ENCODE data around the gene HMGXB3.

HMGXB3 gene

DNA sequence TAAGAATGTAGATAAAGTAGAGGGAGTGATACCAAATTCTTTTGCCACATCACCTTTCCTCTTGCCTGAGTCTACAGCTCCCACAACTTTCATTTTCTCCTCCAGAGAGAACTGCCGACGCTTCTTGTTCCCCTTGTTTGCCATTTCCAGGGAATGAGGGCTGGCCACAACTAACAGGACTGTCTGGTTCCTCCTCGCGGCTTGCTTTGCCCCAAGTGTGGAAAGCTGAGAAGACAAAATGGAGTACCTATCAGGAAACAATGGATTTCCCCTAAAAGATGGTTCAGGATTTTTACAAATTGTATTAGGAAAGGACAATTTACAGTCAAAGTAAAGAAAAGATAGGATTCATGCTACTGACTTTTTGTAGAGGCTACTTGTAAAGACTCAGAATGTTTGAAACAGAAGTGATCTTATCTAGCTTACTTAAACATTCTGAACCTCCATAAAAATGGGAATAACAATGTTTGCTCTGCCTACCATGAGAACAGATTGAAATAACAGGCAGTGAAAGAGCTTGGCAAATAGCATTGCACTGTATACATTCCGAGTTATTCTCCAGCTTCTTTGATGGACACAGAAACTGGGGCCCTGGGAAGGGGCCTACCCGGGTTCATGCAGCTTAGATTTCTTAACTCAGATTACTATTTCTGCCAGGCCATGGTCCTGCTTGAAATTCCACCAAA is 4.2 kb upstream of the HMGXB3 start:
- Histone ChIP-seq H3K18ac (ENCODE audit: low read length) (no peak overlapping the region), H3K9me3 (replicated peaks in 1 of 2; ENCODE audit: control insufficient read depth in 2 of 2, insufficient read depth in 1 of 2, low read depth in 1 of 2, low read length in 2 of 2) (no peaks in the 10 kb centered on the region), H2BK120ac (ENCODE audit: low read depth, low read length) (no peak overlapping the region), H3K4me3 (ENCODE audit: low read length in 2 of 2) (no peak overlapping the region), H2AK5ac (ENCODE audit: low read depth, low read length) (no peak overlapping the region), H2AFZ (ENCODE audit: low read length) (no peak overlapping the region), H4K91ac (ENCODE audit: low read depth, low read length, poor library complexity) (no peak overlapping the region), H2BK15ac (ENCODE audit: low read length) (no peak overlapping the region), H2BK5ac (ENCODE audit: low read length) (no peak overlapping the region), H3K4ac (ENCODE audit: low read length) (no peak overlapping the region), H3K79me1 (ENCODE audit: low read depth, low read length) (no peaks in the 10 kb centered on the region), H3K27me3 (ENCODE audit: control insufficient read depth in 3 of 3, insufficient read depth in 3 of 3, low read depth in 1 of 3, low read length in 3 of 3) (no peaks in the 10 kb centered on the region), H4K8ac (ENCODE audit: low read depth, low read length) (no peak overlapping the region), H3K9ac (ENCODE audit: low read depth, low read length, poor library complexity) (no peak overlapping the region), H3K23ac (ENCODE audit: low read depth, low read length, poor library complexity) (no peak overlapping the region), H3K4me1 (ENCODE audit: control insufficient read depth in 2 of 2, insufficient read depth in 1 of 2, low read depth in 1 of 2, low read length in 2 of 2) (peaks cover 4 to 5% of the 10 kb centered on the region in 2 donors), H3K36me3 (replicated peaks in 1 of 2; ENCODE audit: control insufficient read depth in 2 of 2, insufficient read depth in 2 of 2, low read length in 2 of 2) (peaks cover 3 to 23% of the 10 kb centered on the region in 2 donors), H3K27ac (replicated peaks; ENCODE audit: low read length) (no peak overlapping the region), H3K14ac (ENCODE audit: low read length) (no peak overlapping the region), H3K4me2 (ENCODE audit: insufficient read depth, low read length, poor library complexity, severe bottlenecking) (no peak overlapping the region), H2BK12ac (ENCODE audit: low read length) (no peak overlapping the region)
- no CpG with 5 or more reads among the region's 6 CpGs for WGBS, 2 donors (ENCODE audit: extremely low coverage in 2 of 2, insufficient read length in 2 of 2, insufficient replicate concordance in 1 of 2)
- no peak for DNase-seq (ENCODE audit: low spot score)

DNA sequence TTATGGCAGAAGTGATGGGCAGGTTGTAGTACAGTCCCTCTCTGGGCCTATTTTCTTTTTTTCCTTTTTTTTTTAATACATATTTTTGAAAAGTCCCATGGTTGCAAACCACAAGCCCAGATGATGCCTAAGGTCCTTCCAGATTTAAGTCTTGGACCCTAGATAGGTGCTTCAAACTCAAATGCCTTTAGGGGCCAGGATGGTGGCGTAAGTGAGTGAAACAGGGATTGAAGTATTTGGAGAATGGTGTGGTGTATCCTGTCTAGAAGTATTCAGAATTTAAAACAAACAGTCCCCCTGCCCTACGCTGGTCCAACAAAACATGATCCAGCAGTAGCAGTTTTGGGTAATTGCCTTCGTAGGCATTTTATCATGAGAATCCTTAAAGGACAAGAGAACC is 2.3 kb upstream of the HMGXB3 start:
- Histone ChIP-seq H3K4ac (ENCODE audit: low read length) (no peak overlapping the region), H2AK5ac (ENCODE audit: low read depth, low read length) (no peak overlapping the region), H3K9me3 (replicated peaks in 1 of 2; ENCODE audit: control insufficient read depth in 2 of 2, insufficient read depth in 1 of 2, low read depth in 1 of 2, low read length in 2 of 2) (no peaks in the 10 kb centered on the region), H2BK120ac (ENCODE audit: low read depth, low read length) (no peak overlapping the region), H3K4me2 (ENCODE audit: insufficient read depth, low read length, poor library complexity, severe bottlenecking) (no peak overlapping the region), H3K79me1 (ENCODE audit: low read depth, low read length) (no peaks in the 10 kb centered on the region), H3K23ac (ENCODE audit: low read depth, low read length, poor library complexity) (no peak overlapping the region), H3K27ac (replicated peaks; ENCODE audit: low read length) (no peak overlapping the region), H2AFZ (ENCODE audit: low read length) (no peak overlapping the region), H2BK5ac (ENCODE audit: low read length) (no peak overlapping the region), H3K9ac (ENCODE audit: low read depth, low read length, poor library complexity) (no peak overlapping the region), H3K36me3 (replicated peaks in 1 of 2; ENCODE audit: control insufficient read depth in 2 of 2, insufficient read depth in 2 of 2, low read length in 2 of 2) (peaks cover 3 to 23% of the 10 kb centered on the region in 2 donors), H3K18ac (ENCODE audit: low read length) (no peak overlapping the region), H2BK12ac (ENCODE audit: low read length) (no peak overlapping the region), H3K4me3 (ENCODE audit: low read length in 2 of 2) (no peak overlapping the region), H4K91ac (ENCODE audit: low read depth, low read length, poor library complexity) (no peak overlapping the region), H4K8ac (ENCODE audit: low read depth, low read length) (no peak overlapping the region), H3K27me3 (ENCODE audit: control insufficient read depth in 3 of 3, insufficient read depth in 3 of 3, low read depth in 1 of 3, low read length in 3 of 3) (no peaks in the 10 kb centered on the region), H3K4me1 (ENCODE audit: control insufficient read depth in 2 of 2, insufficient read depth in 1 of 2, low read depth in 1 of 2, low read length in 2 of 2) (peaks cover 5 to 6% of the 10 kb centered on the region in 2 donors), H2BK15ac (ENCODE audit: low read length) (no peak overlapping the region), H3K14ac (ENCODE audit: low read length) (no peak overlapping the region)
- DNase-seq (ENCODE audit: low spot score): no peak
- no CpG with 5 or more reads among the region's 3 CpGs for WGBS, 2 donors (ENCODE audit: extremely low coverage in 2 of 2, insufficient read length in 2 of 2, insufficient replicate concordance in 1 of 2)

DNA sequence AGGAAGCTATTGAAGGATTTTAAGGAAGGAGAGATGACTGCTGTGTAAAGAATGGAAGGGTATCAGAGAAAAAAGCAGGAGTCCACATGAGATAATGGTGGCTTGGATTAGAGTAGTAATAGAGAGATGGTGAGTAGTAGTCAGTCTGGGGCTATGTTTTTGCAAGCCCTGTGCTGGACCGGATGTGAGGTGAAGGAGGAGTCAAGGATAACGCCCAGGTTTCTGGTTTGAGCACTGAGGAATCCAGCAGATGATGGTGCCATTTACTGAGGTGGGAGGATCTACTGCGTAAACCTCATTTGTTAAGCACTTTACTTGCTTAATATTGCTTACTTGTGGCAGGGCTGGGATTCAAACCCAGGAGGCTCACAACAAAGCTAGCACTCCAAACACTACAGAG is 1.2 kb upstream of the HMGXB3 start:
- H3K27me3 ChIP-seq (ENCODE audit: control insufficient read depth in 3 of 3, insufficient read depth in 3 of 3, low read depth in 1 of 3, low read length in 3 of 3): no peaks in the 10 kb centered on the region
- no peaks in the 10 kb centered on the region for H3K9me3 ChIP-seq (replicated peaks in 1 of 2; ENCODE audit: control insufficient read depth in 2 of 2, insufficient read depth in 1 of 2, low read depth in 1 of 2, low read length in 2 of 2)
- no peak overlapping the region for H2BK120ac ChIP-seq (ENCODE audit: low read depth, low read length)
- no peak for DNase-seq (ENCODE audit: low spot score)
- peaks cover 5 to 6% of the 10 kb centered on the region in 2 donors for H3K4me1 ChIP-seq (ENCODE audit: control insufficient read depth in 2 of 2, insufficient read depth in 1 of 2, low read depth in 1 of 2, low read length in 2 of 2)
- peaks cover 3 to 25% of the 10 kb centered on the region in 2 donors for H3K36me3 ChIP-seq (replicated peaks in 1 of 2; ENCODE audit: control insufficient read depth in 2 of 2, insufficient read depth in 2 of 2, low read length in 2 of 2)
- H2BK15ac ChIP-seq (ENCODE audit: low read length): no peak overlapping the region
- H2BK5ac ChIP-seq (ENCODE audit: low read length): no peak overlapping the region
- no peak overlapping the region for H4K8ac ChIP-seq (ENCODE audit: low read depth, low read length)
- no CpG with 5 or more reads among the region's 3 CpGs for WGBS, 2 donors (ENCODE audit: extremely low coverage in 2 of 2, insufficient read length in 2 of 2, insufficient replicate concordance in 1 of 2)
- no peak overlapping the region for H2BK12ac ChIP-seq (ENCODE audit: low read length)
- peak overlapping the region in 1 of 2 donors; percentile 63 for H3K4me3 ChIP-seq (ENCODE audit: low read length in 2 of 2)
- no peak overlapping the region for H4K91ac ChIP-seq (ENCODE audit: low read depth, low read length, poor library complexity)
- no peak overlapping the region for H2AK5ac ChIP-seq (ENCODE audit: low read depth, low read length)
- no peak overlapping the region for H3K27ac ChIP-seq (replicated peaks; ENCODE audit: low read length)
- H3K4me2 ChIP-seq (ENCODE audit: insufficient read depth, low read length, poor library complexity, severe bottlenecking): no peak overlapping the region
- no peak overlapping the region for H3K18ac ChIP-seq (ENCODE audit: low read length)
- no peak overlapping the region for H2AFZ ChIP-seq (ENCODE audit: low read length)
- H3K4ac ChIP-seq (ENCODE audit: low read length): no peak overlapping the region
- no peak overlapping the region for H3K23ac ChIP-seq (ENCODE audit: low read depth, low read length, poor library complexity)
- no peak overlapping the region for H3K9ac ChIP-seq (ENCODE audit: low read depth, low read length, poor library complexity)
- no peak overlapping the region for H3K14ac ChIP-seq (ENCODE audit: low read length)
- H3K79me1 ChIP-seq (ENCODE audit: low read depth, low read length): no peaks in the 10 kb centered on the region

DNA sequence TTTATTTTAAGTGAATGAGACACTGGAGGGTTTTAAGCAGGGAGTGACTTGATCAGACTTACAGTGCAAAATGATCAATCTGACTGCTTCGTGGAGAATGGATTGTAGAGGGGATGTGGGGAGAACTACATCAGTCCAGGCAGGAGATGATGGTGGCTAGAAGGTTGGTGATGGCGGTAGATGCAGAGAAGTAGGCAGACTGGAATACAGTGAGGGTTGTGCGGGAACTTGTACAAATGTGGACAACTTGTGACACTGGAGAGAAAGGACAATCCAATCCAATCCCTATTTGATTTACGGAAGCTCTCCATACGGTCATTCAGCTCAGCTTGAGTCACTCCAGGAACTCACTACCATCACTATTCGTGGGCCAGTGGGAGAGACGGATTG is 678 bp upstream of the HMGXB3 start:
- no peak overlapping the region for H2AK5ac ChIP-seq (ENCODE audit: low read depth, low read length)
- H3K79me1 ChIP-seq (ENCODE audit: low read depth, low read length): no peaks in the 10 kb centered on the region
- peaks cover 4 to 28% of the 10 kb centered on the region in 2 donors for H3K36me3 ChIP-seq (replicated peaks in 1 of 2; ENCODE audit: control insufficient read depth in 2 of 2, insufficient read depth in 2 of 2, low read length in 2 of 2)
- H3K27ac ChIP-seq (replicated peaks; ENCODE audit: low read length): peak overlapping the region; percentile 43
- H3K14ac ChIP-seq (ENCODE audit: low read length): no peak overlapping the region
- no peak overlapping the region for H4K8ac ChIP-seq (ENCODE audit: low read depth, low read length)
- no CpG with 5 or more reads among the region's 7 CpGs for WGBS, 2 donors (ENCODE audit: extremely low coverage in 2 of 2, insufficient read length in 2 of 2, insufficient replicate concordance in 1 of 2)
- peak overlapping the region; percentile 94 for H3K9ac ChIP-seq (ENCODE audit: low read depth, low read length, poor library complexity)
- no peak overlapping the region for H4K91ac ChIP-seq (ENCODE audit: low read depth, low read length, poor library complexity)
- H2BK12ac ChIP-seq (ENCODE audit: low read length): no peak overlapping the region
- peak overlapping the region; percentile 63 to 94 for H3K4me3 ChIP-seq (ENCODE audit: low read length in 2 of 2)
- peak overlapping the region; percentile 88 for H3K18ac ChIP-seq (ENCODE audit: low read length)
- H3K9me3 ChIP-seq (replicated peaks in 1 of 2; ENCODE audit: control insufficient read depth in 2 of 2, insufficient read depth in 1 of 2, low read depth in 1 of 2, low read length in 2 of 2): no peaks in the 10 kb centered on the region
- H3K4me2 ChIP-seq (ENCODE audit: insufficient read depth, low read length, poor library complexity, severe bottlenecking): peak overlapping the region; percentile 70
- peaks cover 5 to 6% of the 10 kb centered on the region in 2 donors for H3K4me1 ChIP-seq (ENCODE audit: control insufficient read depth in 2 of 2, insufficient read depth in 1 of 2, low read depth in 1 of 2, low read length in 2 of 2)
- H3K23ac ChIP-seq (ENCODE audit: low read depth, low read length, poor library complexity): peak overlapping the region; percentile 95
- H2AFZ ChIP-seq (ENCODE audit: low read length): peak overlapping the region; percentile 83
- H3K4ac ChIP-seq (ENCODE audit: low read length): no peak overlapping the region
- no peak overlapping the region for H2BK15ac ChIP-seq (ENCODE audit: low read length)
- H3K27me3 ChIP-seq (ENCODE audit: control insufficient read depth in 3 of 3, insufficient read depth in 3 of 3, low read depth in 1 of 3, low read length in 3 of 3): no peaks in the 10 kb centered on the region
- no peak overlapping the region for H2BK5ac ChIP-seq (ENCODE audit: low read length)
- no peak for DNase-seq (ENCODE audit: low spot score)
- H2BK120ac ChIP-seq (ENCODE audit: low read depth, low read length): no peak overlapping the region

All from neuronal stem cell (in vitro differentiated cells).